ENCODE data around the gene BAK1.
"Not testable (repeated sequence)": the region's sequence is repeated elsewhere in the genome, so short reads cannot be mapped to it uniquely, and the experiment has no call there.

The BAK1 gene

GRCh38 chr6:33586108-33586640 lies 6.1 kb upstream of the BAK1 start:
- DNase-seq (ENCODE audit: low read depth, low spot score), result no peak

- DNase-seq (ENCODE audit: low read depth, low spot score), result peak; percentile 70
Observed at GRCh38 chr6:33585403-33586107, 5.5 kb upstream of the BAK1 start.

GRCh38 chr6:33584700-33585402 lies 4.8 kb upstream of the BAK1 start:
- DNase-seq (ENCODE audit: low read depth, low spot score), result no peak

GRCh38 chr6:33583591-33584155 lies 3.6 kb upstream of the BAK1 start:
- DNase-seq (ENCODE audit: low read depth, low spot score), result no peak

GRCh38 chr6:33581186-33581585 lies 1.1 kb upstream of the BAK1 start:
- DNase-seq (ENCODE audit: low read depth, low spot score), result no peak

- no peak for DNase-seq (ENCODE audit: low read depth, low spot score)
Observed at GRCh38 chr6:33578588-33579011, 1.5 kb downstream of the BAK1 start.

- no peak for DNase-seq (ENCODE audit: low read depth, low spot score)
Observed at GRCh38 chr6:33578164-33578563, 1.9 kb downstream of the BAK1 start.

- DNase-seq (ENCODE audit: low read depth, low spot score), result no peak
Observed at GRCh38 chr6:33577718-33578117, 2.4 kb downstream of the BAK1 start.

GRCh38 chr6:33577106-33577535 lies 3.0 kb downstream of the BAK1 start:
- DNase-seq (ENCODE audit: low read depth, low spot score), result no peak

- DNase-seq (ENCODE audit: low read depth, low spot score), result no peak
Observed at GRCh38 chr6:33576668-33577067, 3.4 kb downstream of the BAK1 start.

- DNase-seq (ENCODE audit: low read depth, low spot score), result no peak
Observed at GRCh38 chr6:33575211-33575610, 4.9 kb downstream of the BAK1 start.

- DNase-seq (ENCODE audit: low read depth, low spot score), result no peak
Observed at GRCh38 chr6:33571637-33572316, 8.3 kb downstream of the BAK1 start.

GRCh38 chr6:33570806-33571636 lies 9.1 kb downstream of the BAK1 start:
- DNase-seq (ENCODE audit: low read depth, low spot score), result peak; percentile 76

- DNase-seq (ENCODE audit: low read depth, low spot score), result no peak
Observed at GRCh38 chr6:33568826-33569570, 11.1 kb downstream of the BAK1 start.

GRCh38 chr6:33567836-33568235 lies 12.2 kb downstream of the BAK1 start:
- no peak for DNase-seq (ENCODE audit: low read depth, low spot score)

- no peak for DNase-seq (ENCODE audit: low read depth, low spot score)
Observed at GRCh38 chr6:33566182-33567084, 13.6 kb downstream of the BAK1 start.

GRCh38 chr6:33558801-33559200 lies 21.3 kb downstream of the BAK1 start:
- no peak for DNase-seq (ENCODE audit: low read depth, low spot score)

GRCh38 chr6:33557376-33557775 lies 22.7 kb downstream of the BAK1 start:
- DNase-seq (ENCODE audit: low read depth, low spot score), result no peak

- not testable (repeated sequence) for DNase-seq (ENCODE audit: low read depth, low spot score)
Observed at GRCh38 chr6:33552883-33553282, 27.2 kb downstream of the BAK1 start.
